ENCODE results near the gene TESMIN. TPM values are rescaled to one million over a fixed set of nuclear protein-coding genes. Genes with fewer than 3 reads are reported as not detected.

TESMIN gene
- total and polyA plus RNA-seq, 2 of the 13 experiments (the other 11 are each of a cell fraction or from before 2014, with no cell fraction given) = 0.15 to 0.45 TPM

- Histone ChIP-seq H4K20me1 (ENCODE audit: insufficient read depth, low read length) (no peaks in the 10 kb centered on the region), H3K4me2 (ENCODE audit: low read depth, low read length) (no peak overlapping the region), H3K79me2 (ENCODE audit: insufficient read depth, low read length) (no peaks in the 10 kb centered on the region), H3K27me3 (ENCODE audit: control insufficient read depth in 1 of 2, insufficient read depth in 2 of 2, low read length in 2 of 2) (no peaks in the 10 kb centered on the region), H3K4me3 (replicated peaks in 1 of 3; ENCODE audit: insufficient read depth in 1 of 3, low read depth in 2 of 3, low read length in 3 of 3) (no peak overlapping the region), H3K36me3 (replicated peaks in 1 of 2; ENCODE audit: control insufficient read depth in 1 of 2, insufficient read depth in 2 of 2, low read length in 2 of 2) (0 out of 5 replicates have a peak, but pooled peaks cover 0 to 7% of the 10 kb centered on the region in 2 experiments), H3K27ac (ENCODE audit: extremely low read length, insufficient read depth, low read length) (no peak overlapping the region), H3K4me1 (ENCODE audit: insufficient read depth, low read length) (no peaks in the 10 kb centered on the region), H2AFZ (ENCODE audit: low read length) (no peak overlapping the region), H3K9ac (ENCODE audit: insufficient read depth, low read depth, low read length) (no peak overlapping the region), H3K9me3 (ENCODE audit: low read length) (no peaks in the 10 kb centered on the region)
- no TSS peak for BruUV-seq (replicated peaks)
- DNase-seq (ENCODE audit: low spot score) = no peak
- no peak for FAIRE-seq
- intact Hi-C loops (cut with micrococcal nuclease; ENCODE audit: unreplicated experiment) (no loop called here), in situ Hi-C loops (cut with HindIII; ENCODE audit: extremely low pct_ligation_motif_present, low pct_unique_long_range_greater_than_20kb) (no loop called here)
- POLR2A ChIA-PET = no interaction called here
- TF ChIP-seq ZBTB33 (CRISPR knock-in tag; IDR thresholded peaks at IDR 0.05) (no peak), ZNF549 (CRISPR knock-in tag; IDR thresholded peaks at IDR 0.05) (no peak), ZNF639 (CRISPR knock-in tag; conservative IDR thresholded peaks at IDR 0.05) (no peak), ZBTB39 (CRISPR knock-in tag; IDR thresholded peaks at IDR 0.05) (no peak), SNAPC5 (CRISPR knock-in tag; IDR thresholded peaks at IDR 0.05; ENCODE audit: borderline replicate concordance) (no peak), MEIS2 (CRISPR knock-in tag; IDR thresholded peaks at IDR 0.05) (no peak), GATA4 (IDR thresholded peaks at IDR 0.05; ENCODE audit: borderline replicate concordance, low read depth) (no peak), CEBPZ (IDR thresholded peaks at IDR 0.05; ENCODE audit: low read length) (no peak), ZNF598 (CRISPR knock-in tag; IDR thresholded peaks at IDR 0.05; ENCODE audit: borderline replicate concordance) (no peak), BHLHE40 (IDR thresholded peaks at IDR 0.05; ENCODE audit: low read length) (no peak), ARNT2 (CRISPR knock-in tag; IDR thresholded peaks at IDR 0.05; ENCODE audit: low read depth) (no peak), JDP2 (CRISPR knock-in tag; IDR thresholded peaks at IDR 0.05; ENCODE audit: borderline replicate concordance) (no peak), ZNF101 (CRISPR knock-in tag; IDR thresholded peaks at IDR 0.05; ENCODE audit: borderline replicate concordance, low read depth) (no peak)
- CTCF ChIA-PET (ENCODE audit: low intra/inter-chr PET ratio, low total read pairs) = no interaction called here
- 94% methylated on average over 13 of the region's 19 CpGs for WGBS (ENCODE audit: low lambda C conversion rate)
- ATAC-seq = no peak
Measured at GRCh38 chr11:68796801-68797200, 45.5 kb upstream of the TESMIN start.

Measured in HepG2 (cell line).